ENCODE data around the gene TGFB2.

TGFB2 gene

GRCh38 chr1:218488986-218489385 is 143.8 kb downstream of the TGFB2 start:
- DNase-seq (no peak), ATAC-seq (no peak)

GRCh38 chr1:218490406-218490922 is 145.3 kb downstream of the TGFB2 start:
- DNase-seq (no peak), ATAC-seq (no peak)

GRCh38 chr1:218492874-218493273 is 147.7 kb downstream of the TGFB2 start:
- DNase-seq (no peak), ATAC-seq (no peak)

GRCh38 chr1:218493986-218494385 is 148.8 kb downstream of the TGFB2 start:
- DNase-seq = no peak
- no peak for ATAC-seq

Measured in stimulated activated naive CD8-positive, alpha-beta T cell treated with anti-CD3 and anti-CD28 coated beads, Interleukin-15, Interleukin-2, amounts not matched to agents 100 U/mL and 50 U/mL, for 24 hours (primary cell).